Effector CD8-positive, alpha-beta T cell (primary cell): ENCODE results near the gene KRTAP2-2.
"Not testable (repeated sequence)": the region's sequence is repeated elsewhere in the genome, so short reads cannot be mapped to it uniquely, and the experiment has no call there.

ENCODE experiments used
- DNase-seq: peaks from one replicate; lab custom pipeline; 2025; lab: John Stamatoyannopoulos, UW

The KRTAP2-2 gene

GRCh38 chr17:41064301-41064700 lies 9.3 kb upstream of the KRTAP2-2 start:
- DNase-seq: no peak

- DNase-seq: no peak
These were observed 8.4 kb upstream of the KRTAP2-2 start for GRCh38 chr17:41063449-41063848.

- DNase-seq: no peak
These were observed 6.9 kb upstream of the KRTAP2-2 start for GRCh38 chr17:41061964-41062363.

DNA sequence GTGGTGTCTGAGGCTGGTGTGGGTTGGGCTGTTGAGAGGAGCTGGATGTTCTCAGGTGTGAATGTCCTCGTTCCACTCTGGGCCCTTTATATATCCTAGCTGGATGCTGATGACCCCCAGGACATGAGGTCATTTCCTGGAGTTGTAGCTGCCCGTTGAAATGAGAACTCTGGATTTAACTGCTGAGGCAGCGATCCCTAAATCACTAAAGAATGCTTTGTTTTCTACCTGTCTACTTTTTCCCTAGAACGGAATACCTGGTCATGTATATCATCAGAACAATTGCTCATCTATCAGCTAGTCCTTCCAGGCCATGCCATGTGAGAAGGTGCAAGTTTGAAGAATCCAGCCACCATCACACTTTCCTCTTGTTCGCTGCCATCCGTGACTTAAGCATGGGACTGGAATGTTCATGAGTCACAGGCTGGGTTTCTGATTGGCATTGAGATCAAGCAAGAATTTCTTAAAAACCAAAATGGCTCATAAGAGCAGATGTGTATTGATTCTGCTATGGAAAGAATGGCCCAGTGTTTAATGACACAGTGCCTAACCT lies 5.1 kb upstream of the KRTAP2-2 start, which contains the start of gene KRTAP2-3:
TSS of gene KRTAP2-3 (minus strand) at position 63 of the 553 bp plus-strand sequence. CDS start 64 bp downstream, outside the sequence.
- no peak for DNase-seq

DNA sequence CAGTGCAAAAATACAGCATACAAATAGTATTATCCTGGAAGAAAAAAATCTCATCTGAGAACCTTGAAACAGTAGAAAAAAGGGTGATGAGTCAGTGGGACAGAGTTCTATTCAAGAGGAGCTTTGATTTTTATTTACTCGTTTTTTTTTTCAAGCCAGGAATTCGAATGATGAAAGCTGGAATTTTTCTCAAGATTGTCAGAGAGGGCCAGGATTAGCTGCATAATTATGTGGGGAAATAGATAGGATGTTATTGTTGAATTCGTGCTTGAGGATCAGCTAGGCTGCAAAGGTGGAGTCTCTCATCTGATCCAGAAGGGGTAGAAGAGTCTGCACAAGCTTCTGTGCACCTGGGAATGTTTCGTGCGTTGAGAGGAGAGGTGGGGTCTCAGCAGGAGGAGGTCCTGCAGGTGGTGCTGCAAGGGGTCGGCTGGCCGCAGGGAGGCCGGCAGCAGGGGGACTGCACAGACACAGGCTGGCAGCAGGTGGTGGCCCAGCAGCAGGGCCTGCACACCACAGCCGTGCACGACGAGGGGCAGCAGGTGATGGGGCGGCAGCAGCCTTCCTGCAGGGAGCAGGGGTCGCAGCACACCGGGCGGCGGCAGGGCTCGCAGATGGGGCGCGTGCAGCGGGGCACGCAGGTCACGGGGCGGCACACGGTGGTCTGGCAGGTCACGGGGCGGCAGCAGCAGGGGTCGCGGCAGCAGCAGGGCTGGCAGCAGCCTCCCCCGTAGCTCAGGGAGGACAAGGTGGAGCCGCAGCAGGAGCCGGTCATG lies 4.4 kb upstream of the KRTAP2-2 start:
- not testable (repeated sequence) for DNase-seq

DNA sequence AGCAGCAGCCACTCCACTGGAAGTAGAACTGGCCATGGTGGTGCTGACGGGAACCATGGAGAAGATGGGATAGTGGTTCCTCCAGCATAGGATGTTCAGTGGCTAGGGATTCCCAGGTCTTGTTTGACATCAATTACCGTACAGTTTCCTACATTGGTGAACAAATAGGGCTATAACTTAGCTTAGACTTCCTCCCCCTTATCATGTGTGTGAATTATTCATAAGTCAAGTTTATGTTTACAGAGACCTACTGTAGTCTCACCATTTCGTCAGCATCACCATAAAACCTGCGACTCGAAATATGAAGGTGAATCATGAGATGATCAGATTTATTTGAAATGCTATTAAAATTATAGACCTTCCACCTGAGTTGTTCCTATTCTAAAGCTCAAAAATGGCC lies 3.7 kb upstream of the KRTAP2-2 start:
- DNase-seq: no peak

DNA sequence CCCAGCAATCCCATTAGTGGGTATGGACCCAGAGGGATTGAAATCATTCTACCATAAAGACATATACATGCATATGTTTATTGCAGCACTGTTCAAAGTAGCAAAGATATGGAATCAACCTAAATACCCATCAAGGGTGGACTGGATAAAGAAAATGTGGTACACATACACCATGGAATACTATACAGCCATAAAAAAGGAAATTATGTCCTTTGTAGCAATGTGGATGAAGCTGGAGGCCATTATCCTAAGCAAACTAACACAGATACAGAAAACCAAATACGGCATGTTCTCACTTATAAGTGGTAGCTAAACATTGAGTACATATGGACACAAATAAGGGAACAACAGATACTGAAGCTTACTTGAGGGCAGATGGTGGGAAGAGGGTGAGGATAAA lies 2.5 kb upstream of the KRTAP2-2 start:
- DNase-seq: no peak

- not testable (repeated sequence) for DNase-seq
These were observed 474 bp downstream of the KRTAP2-2 start for GRCh38 chr17:41054556-41054955.

GRCh38 chr17:41054025-41054424 lies 1.0 kb downstream of the KRTAP2-2 start:
- DNase-seq: no peak

DNA sequence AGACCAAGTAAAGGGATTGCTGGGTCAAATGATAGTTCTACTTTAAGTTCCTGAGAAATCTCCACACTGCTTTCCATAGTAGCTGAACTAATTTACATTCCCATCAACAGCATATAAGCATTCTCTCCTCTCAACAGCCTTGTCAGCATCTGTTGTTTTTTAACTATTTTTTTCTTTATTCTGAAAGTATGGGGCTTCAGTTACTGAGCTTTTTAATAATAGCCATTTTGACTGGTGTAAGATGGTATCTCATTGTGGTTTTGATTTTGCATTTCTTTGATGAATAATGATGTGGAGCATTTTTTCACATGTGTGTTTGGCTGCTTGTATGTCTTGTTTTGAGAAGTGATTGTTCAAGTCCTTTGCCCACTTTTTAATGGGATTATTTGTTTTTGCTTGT lies 2.5 kb downstream of the KRTAP2-2 start:
- DNase-seq: no peak

- DNase-seq: no peak
These were observed 5.9 kb downstream of the KRTAP2-2 start for GRCh38 chr17:41049110-41049509.

GRCh38 chr17:41048441-41048840 lies 6.6 kb downstream of the KRTAP2-2 start:
- no peak for DNase-seq

GRCh38 chr17:41046735-41047465 lies 8.1 kb downstream of the KRTAP2-2 start, which contains the start of gene KRTAP2-1:
Gene KRTAP2-1 (minus strand): TSS chr17:41047316. CDS start chr17:41047267, 49 bp downstream.
- not testable (repeated sequence) for DNase-seq

- no peak for DNase-seq
These were observed 12.1 kb downstream of the KRTAP2-2 start for GRCh38 chr17:41042953-41043352.

DNA sequence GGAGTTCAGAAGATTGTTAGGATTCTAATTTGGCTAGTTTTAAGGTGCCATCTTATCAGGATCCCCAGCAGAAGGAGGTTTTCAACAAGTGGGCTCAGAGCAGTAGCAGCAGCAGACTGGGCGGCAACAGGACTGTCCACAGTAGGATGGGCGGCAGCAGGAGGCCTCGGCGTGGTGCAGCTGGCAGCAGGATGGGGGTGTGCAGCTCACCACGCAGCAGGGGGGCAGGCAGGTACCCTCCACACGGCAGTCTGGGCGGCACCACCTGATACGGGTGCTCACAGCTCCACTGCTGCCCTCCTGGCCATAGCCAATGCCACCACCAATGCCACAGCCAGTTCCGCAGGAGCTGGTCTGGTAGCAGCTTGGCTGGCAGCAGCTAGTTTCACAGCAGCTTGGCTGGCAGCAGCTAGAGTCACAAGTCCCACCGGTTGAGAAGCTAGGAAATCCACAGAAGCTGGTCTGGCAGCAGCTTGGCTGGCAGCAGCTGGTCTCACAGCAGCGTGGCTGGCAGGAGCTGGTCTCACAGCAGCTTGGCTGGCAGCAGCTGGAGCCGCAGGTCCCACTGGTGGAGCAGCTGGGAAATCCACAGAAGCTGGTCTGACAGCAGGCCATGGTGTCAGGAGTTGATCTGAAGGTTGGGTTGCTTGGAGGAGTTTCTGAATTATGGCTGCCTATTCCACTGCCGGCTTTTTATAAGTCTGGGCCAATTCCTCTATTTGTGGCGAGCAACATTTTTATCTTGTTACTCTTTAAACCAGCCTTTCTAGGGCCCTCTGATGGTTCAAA lies 14.1 kb downstream of the KRTAP2-2 start, which contains the start of gene KRTAP1-1:
TSS of gene KRTAP1-1 (minus strand) at position 668 of the 789 bp plus-strand sequence. CDS start at position 615, 53 bp downstream.
- DNase-seq: not testable (repeated sequence)

- DNase-seq: no peak
These were observed 17.1 kb downstream of the KRTAP2-2 start for GRCh38 chr17:41037853-41038350.

- DNase-seq: not testable (repeated sequence)
These were observed 20.6 kb downstream of the KRTAP2-2 start, which contains the start of gene KRTAP1-3 for GRCh38 chr17:41034346-41034935. Gene KRTAP1-3 (minus strand): TSS chr17:41034874. CDS start chr17:41034821, 53 bp downstream.

DNA sequence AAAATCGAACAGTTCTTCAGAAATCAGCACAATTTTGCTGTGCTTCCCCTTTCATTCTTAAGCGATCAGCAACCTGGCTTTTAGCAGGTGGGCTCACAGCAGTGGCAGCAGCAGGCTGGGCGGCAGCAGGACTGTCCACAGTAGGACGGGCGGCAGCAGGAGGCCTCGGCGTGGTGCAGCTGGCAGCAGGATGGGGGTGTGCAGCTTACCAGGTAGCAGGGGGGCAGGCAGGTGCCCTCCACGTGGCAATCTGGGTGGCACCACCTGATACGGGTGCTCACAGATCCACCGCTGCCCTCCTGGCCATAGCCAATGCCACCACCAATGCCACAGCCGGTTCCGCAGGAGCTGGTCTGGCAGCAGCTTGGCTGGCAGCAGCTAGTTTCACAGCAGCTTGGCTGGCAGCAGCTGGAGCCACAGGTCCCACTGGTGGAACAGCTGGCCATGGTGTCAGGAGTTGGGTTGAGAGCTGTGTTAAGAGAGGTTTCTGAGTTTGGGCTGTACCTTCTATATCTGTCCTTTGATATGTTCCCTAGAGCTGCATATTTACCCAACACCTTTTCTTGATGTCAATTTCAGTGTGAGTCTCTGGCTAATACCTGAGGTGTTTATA lies 25.3 kb downstream of the KRTAP2-2 start, which contains the start of gene KRTAP1-4:
TSS of gene KRTAP1-4 (minus strand) at position 563 of the 613 bp plus-strand sequence. CDS start at position 446, 117 bp downstream.
- no peak for DNase-seq

DNA sequence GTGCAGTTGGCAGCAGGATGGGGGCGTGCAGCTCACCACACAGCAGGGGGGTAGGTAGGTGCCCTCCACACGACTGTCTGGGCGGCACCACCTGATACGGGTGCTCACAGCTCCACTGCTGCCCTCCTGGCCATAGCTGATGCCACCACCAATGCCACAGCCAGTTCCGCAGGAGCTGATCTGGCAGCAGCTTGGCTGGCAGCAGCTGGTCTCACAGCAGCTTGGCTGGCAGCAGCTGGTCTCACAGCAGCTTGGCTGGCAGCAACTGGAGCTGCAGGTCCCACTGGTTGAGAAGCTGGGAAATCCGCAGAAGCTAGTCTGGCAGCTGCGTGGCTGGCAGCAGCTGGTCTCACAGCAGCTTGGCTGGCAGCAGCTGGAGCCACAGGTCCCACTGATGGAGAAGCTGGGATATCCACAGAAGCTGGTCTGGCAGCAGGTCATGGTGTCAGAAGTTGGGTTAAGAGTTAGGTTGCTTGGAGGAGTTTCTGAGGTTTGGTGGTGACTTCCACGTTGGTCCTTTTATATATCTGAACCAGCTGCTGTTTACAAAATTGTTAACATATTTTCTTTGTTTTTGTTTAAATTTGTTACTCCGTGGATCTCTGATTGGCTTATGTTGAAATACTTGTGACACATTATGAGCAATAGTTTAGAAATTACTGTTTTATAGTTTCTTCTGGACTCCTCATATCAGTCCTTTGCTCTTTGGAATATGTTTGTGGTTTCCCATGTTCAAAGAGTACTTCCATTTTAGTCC lies 28.1 kb downstream of the KRTAP2-2 start, which contains the start of gene KRTAP1-5:
TSS of gene KRTAP1-5 (minus strand) at position 494 of the 757 bp plus-strand sequence. CDS start at position 441, 53 bp downstream.
- no peak for DNase-seq
